Placental pericyte (primary cell): ENCODE measurements around the gene ZNF177. TPM values are rescaled to one million over a fixed set of nuclear protein-coding genes. Genes with fewer than 3 reads are reported as not detected.

Experiments
- total RNA-seq: library from RNA; depleted of rRNA; stranded (reverse); fragments of >200 nt; gene quantifications from 2 replicates; pipeline ENCODE4 v1.2.3, GENCODE V29; 2012

The ZNF177 gene
- total RNA-seq: 0.43 and 0.88 TPM in 2 replicates

DNA sequence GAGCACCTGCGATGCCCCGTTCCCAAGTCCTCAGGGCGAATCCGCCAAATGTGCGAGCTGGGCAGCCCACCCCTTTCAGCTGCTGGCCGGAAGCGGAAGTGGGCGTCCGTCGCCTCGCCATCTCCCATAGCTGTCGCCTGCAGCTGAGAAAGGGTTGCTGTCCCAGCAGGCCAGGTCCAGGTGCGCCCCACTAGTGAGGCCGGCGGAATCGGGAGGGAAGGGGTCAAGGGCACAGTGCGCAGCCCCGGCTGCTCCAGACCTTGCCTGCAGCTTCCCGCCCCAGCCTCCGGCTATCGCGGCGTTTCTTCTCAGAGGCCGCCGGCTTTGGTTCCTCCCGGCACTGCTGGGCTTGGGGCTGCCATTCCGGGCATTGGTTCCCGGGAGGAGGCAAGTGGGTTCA is at the start of gene ZNF177:
Gene ZNF177, plus strand, starts transcription at position 109 of the 400 bp plus-strand sequence. CDS start 15,299 bp downstream, outside the sequence.

DNA sequence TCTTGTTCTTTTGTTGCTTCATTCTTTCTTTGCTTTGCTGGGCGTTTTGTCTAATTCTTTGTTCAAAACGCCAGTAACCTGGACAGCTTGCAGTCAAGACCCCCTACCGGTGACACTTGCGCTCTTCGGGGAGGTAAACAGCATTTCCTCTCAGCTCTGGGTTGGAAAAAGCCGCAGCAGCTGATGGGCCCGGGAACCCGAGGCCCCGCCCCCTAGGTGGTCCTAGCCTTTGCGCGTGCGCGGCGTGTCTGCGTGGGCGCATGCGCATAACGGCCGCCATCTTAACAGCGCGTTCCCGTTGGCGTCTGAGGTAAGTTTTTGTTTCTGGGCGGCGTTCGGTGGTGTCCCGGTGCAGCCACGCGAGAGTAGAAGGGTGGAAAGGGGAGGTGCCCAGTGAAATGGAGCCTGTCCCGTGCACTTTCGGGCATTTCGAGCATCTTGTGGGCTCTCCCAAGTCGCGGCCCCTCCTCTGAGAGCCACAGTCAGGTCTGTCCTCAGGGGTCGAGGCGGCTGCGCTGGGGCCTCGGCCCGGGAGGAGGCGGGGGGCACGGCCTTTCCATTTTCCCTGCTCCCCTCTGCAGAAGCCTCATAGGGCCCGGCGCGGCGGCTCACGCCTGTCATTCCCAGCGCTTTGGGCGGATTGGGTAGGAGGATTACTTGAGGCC is 38.8 kb upstream of the ZNF177 start, which contains the start of gene ZNF559:
Gene ZNF559, plus strand, starts transcription at position 261 of the 665 bp plus-strand sequence. CDS start 14,371 bp downstream, outside the sequence.

Other genes with a start within 250 kb of the ZNF177 start
- gene OR7G1, start 247.2 kb upstream of the ZNF177 start, total RNA-seq: not detected in 2 replicates
- gene OR7G3, start 236.1 kb upstream of the ZNF177 start, total RNA-seq: not detected in 2 replicates
- 20.3 and 24.1 TPM in 2 replicates for gene ZNF317, start 222.6 kb upstream of the ZNF177 start, total RNA-seq
- not detected in 2 replicates for gene OR7D2, start 184.0 kb upstream of the ZNF177 start, total RNA-seq
- not detected in 2 replicates for gene OR7D4, start 143.4 kb upstream of the ZNF177 start, total RNA-seq
- gene OR7E24, start 112.1 kb upstream of the ZNF177 start, total RNA-seq: not detected in 2 replicates
- 9.2 and 16.2 TPM in 2 replicates for gene ZNF699, start 53.2 kb upstream of the ZNF177 start, total RNA-seq
- gene ZNF559, start 38.8 kb upstream of the ZNF177 start, total RNA-seq: 8.5 and 10.0 TPM in 2 replicates
- gene ZNF266, start 72.6 kb downstream of the ZNF177 start, total RNA-seq: 5.3 and 12.9 TPM in 2 replicates
- gene ZNF560, start 135.6 kb downstream of the ZNF177 start, total RNA-seq: 2.8 and 4.4 TPM in 2 replicates
- 16.0 and 23.2 TPM in 2 replicates for gene ZNF426, start 175.6 kb downstream of the ZNF177 start, total RNA-seq
- 26.5 and 50.3 TPM in 2 replicates for gene ZNF121, start 221.5 kb downstream of the ZNF177 start, total RNA-seq